Breast epithelium (tissue), 4 donors: ENCODE measurements around the gene BMAL1. TPM values are rescaled to one million over a fixed set of nuclear protein-coding genes. Genes with fewer than 3 reads are reported as not detected.

ENCODE experiments used
- DNase-seq, 2 donors: peaks; one replicate each; pipeline ENCODE4 v3.0.0-alpha.2; 2019; ENCODE audit warnings: low spot score in 2 of 2
- H3K27ac ChIP-seq, 2 donors: fragments of 200-600 bp; sonication (generic) in 1 of 2; one replicate each; pipeline ENCODE4 v1.5.1; 2016 to 2019; ENCODE audit warnings: mild to moderate bottlenecking in 1 of 2
- H3K27me3 ChIP-seq, 2 donors: fragments of 200-600 bp; sonication (generic) in 1 of 2; one replicate each; pipeline versions ENCODE4 v1.5.1 to v1.6.0; 2017 to 2019; ENCODE audit warnings: control low read depth in 1 of 2, mild to moderate bottlenecking in 1 of 2
- H3K36me3 ChIP-seq: fragments of 200-600 bp; one replicate; pipeline ENCODE4 v1.5.1; 2019
- H3K4me1 ChIP-seq, 2 donors: fragments of 200-600 bp; sonication (generic); one replicate each; pipeline ENCODE4 v1.5.1; 2016 to 2019; ENCODE audit warnings: control low read depth in 1 of 2
- H3K4me3 ChIP-seq, 3 donors: fragments of 200-600 bp; sonication (generic); 1 replicate in 2 of 3; 2 replicates in 1 of 3; pipeline ENCODE4 v1.5.1; 2016 to 2019; ENCODE audit warnings: mild to moderate bottlenecking in 3 of 3, moderate library complexity in 2 of 3
- H3K9me3 ChIP-seq, 2 donors: fragments of 200-600 bp; sonication (generic) in 1 of 2; one replicate each; pipeline ENCODE4 v1.5.1; 2016 to 2019; ENCODE audit warnings: control low read depth in 1 of 2
- POLR2A ChIP-seq: fragments of 450-650 bp; IDR thresholded peaks from one replicate; pipeline ENCODE4 v1.6.1; 2016; ENCODE audit warnings: antibody characterized with exemption, mild to moderate bottlenecking, moderate library complexity
- POLR2AphosphoS5 ChIP-seq, 3 donors: sonication (generic); formaldehyde crosslinking; IDR thresholded peaks; one replicate each; pipeline ENCODE4 v1.6.1; 2017; ENCODE audit warnings: antibody characterized with exemption in 3 of 3
- intact Hi-C: fragments of 100-400 bp; cut with DNase I; formaldehyde crosslinking; loops from one replicate; pipeline ENCODE4 v1.15.1; 2023; ENCODE audit warnings: low total_unique reads
- total RNA-seq, 3 donors: library from RNA; depleted of rRNA; stranded (reverse); fragments of >200 nt; gene quantifications; one replicate each; pipeline ENCODE4 v1.1.0, GENCODE V29; 2016
- TF ChIP-seq, protein P1 (sequence below), 3 donors: fragments of 450-650 bp; IDR thresholded peaks; one replicate each; pipeline ENCODE4 v1.5.1; 2016 to 2017; ENCODE audit warnings: antibody characterized with exemption in 3 of 3, mild to moderate bottlenecking in 3 of 3, moderate library complexity in 3 of 3

BMAL1 gene
- total RNA-seq, 3 donors from 2014 or later = 42.0 to 57.5 (median 48.8) TPM

DNA sequence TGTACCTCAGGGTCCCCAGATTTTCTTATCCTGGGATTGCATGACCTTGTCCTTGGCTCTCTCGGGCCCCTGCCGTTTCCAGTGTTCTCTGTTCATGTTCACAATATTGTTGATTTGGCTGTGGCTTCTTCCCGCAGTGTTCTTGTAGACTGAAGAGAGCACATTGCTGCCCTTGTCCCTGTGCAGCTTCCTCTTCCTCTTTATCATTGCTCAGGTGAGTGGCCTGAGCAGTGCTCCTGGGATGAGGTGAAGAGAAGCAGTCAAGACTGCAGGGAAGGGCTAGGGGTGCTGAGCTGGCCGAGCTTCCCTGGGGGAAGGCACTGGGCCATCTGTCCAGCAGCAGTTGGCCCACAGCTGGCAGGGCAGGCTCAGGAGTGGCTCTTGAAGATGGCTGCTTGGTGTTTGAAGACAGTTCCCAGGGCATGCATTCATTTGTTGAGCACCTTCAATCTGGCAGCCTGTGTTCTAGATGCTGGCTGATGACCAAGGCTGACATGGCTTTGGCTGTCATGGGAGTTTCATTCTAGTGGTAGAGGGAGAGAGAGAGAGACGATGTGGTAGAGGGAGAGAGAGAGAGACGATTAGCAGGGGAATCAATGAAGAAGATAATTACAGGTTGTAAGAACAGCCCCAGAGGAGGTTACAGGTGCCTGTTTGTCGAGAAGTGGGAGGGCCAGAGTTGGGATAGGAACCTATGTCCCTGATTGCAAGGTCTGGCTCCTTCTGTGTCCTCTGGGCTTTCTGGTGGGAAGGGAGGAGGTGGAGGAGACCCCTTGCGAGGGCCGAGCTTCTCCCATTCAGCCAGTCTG is 17.4 kb downstream of the BMAL1 start:
- intact Hi-C loops = loop anchor here (1.0 kb wide), 1 partner anchor 33 kb away; no protein-coding TSS in a partner anchor
- Histone ChIP-seq H3K27me3 (no peaks in the 10 kb centered on the region), H3K27ac (no peak overlapping the region), H3K4me3 (no peak overlapping the region), H3K9me3 (no peaks in the 10 kb centered on the region), H3K4me1 (no peaks in the 10 kb centered on the region), H3K36me3 (no peaks in the 10 kb centered on the region)
- TF ChIP-seq POLR2AphosphoS5 (IDR thresholded peaks at IDR 0.05) (no peak), POLR2A (no peak)
- TF ChIP-seq, protein P1, sequence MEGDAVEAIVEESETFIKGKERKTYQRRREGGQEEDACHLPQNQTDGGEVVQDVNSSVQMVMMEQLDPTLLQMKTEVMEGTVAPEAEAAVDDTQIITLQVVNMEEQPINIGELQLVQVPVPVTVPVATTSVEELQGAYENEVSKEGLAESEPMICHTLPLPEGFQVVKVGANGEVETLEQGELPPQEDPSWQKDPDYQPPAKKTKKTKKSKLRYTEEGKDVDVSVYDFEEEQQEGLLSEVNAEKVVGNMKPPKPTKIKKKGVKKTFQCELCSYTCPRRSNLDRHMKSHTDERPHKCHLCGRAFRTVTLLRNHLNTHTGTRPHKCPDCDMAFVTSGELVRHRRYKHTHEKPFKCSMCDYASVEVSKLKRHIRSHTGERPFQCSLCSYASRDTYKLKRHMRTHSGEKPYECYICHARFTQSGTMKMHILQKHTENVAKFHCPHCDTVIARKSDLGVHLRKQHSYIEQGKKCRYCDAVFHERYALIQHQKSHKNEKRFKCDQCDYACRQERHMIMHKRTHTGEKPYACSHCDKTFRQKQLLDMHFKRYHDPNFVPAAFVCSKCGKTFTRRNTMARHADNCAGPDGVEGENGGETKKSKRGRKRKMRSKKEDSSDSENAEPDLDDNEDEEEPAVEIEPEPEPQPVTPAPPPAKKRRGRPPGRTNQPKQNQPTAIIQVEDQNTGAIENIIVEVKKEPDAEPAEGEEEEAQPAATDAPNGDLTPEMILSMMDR (IDR thresholded peaks at IDR 0.05) = no peak
- DNase-seq = no peak

DNA sequence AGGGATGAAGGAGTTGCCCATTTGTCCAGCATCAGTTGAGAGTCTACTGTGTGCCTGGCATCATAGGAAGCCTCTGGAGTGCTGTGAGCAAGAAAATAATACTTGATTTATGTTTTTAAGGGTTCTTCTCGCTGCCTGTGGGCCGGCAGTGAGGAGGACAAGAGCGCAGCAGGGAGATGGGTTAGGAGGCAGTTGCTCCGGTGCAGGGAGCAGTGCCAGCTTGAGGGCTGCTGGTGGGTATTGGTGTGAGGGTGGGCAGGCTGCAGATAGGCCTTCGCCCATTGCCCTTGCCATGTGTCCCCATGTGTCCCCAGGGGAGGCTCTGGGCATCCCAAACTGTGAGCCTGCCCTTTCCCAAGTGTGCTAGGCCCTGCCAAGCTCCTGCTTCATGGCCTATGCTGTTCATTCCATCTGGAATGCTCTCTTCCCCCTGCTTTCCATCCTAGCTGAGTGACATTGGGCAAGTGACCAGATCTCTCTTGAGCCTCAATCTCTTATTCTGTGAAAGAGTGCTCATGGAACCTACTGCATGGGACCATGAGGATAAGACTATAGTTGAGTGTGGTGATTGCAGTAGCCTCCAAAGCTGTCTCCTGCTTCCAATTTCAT is 19.8 kb downstream of the BMAL1 start:
- H3K36me3 ChIP-seq = no peaks in the 10 kb centered on the region
- H3K4me3 ChIP-seq = no peak overlapping the region
- no peak for DNase-seq
- intact Hi-C loops = no loop called here
- H3K27me3 ChIP-seq = no peaks in the 10 kb centered on the region
- no peak overlapping the region for H3K27ac ChIP-seq
- H3K9me3 ChIP-seq = no peaks in the 10 kb centered on the region
- H3K4me1 ChIP-seq = no peaks in the 10 kb centered on the region
- TF ChIP-seq POLR2A = no peak
- TF ChIP-seq POLR2AphosphoS5 (IDR thresholded peaks at IDR 0.05) = no peak
- TF ChIP-seq, protein P1 (IDR thresholded peaks at IDR 0.05) = no peak

- no peaks in the 10 kb centered on the region for H3K9me3 ChIP-seq
- no peak overlapping the region for H3K27ac ChIP-seq
- no peak overlapping the region for H3K4me3 ChIP-seq
- TF ChIP-seq POLR2AphosphoS5 (IDR thresholded peaks at IDR 0.05) = no peak
- TF ChIP-seq, protein P1 (IDR thresholded peaks at IDR 0.05) = no peak
- TF ChIP-seq POLR2A = no peak
- no peaks in the 10 kb centered on the region for H3K36me3 ChIP-seq
- no peak for DNase-seq
- no peaks in the 10 kb centered on the region for H3K27me3 ChIP-seq
- no peaks in the 10 kb centered on the region for H3K4me1 ChIP-seq
- intact Hi-C loops = no loop called here
These were observed 20.3 kb downstream of the BMAL1 start for GRCh38 chr11:13297917-13298356.

DNA sequence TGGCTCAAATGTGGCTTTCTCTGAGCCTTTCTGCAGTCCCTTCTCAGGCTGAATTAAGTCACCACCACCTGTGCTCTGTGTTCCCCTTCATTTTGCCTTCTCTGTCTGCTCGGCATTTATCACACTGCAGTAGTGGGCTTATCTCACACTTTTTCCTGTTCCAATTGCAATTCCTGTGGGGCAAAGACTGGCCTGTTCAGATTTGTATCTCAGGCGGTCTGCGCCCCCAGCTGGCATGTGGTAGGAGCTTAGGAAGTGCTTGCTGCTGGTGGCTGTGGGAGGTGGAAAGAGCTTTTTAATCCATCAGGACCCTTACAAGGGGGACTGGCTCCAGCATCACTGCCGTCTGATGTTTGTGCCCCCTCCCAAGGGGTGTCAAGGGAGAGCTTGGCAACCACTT is 21.2 kb downstream of the BMAL1 start:
- intact Hi-C loops = no loop called here
- TF ChIP-seq POLR2A = no peak
- no peaks in the 10 kb centered on the region for H3K4me1 ChIP-seq

GRCh38 chr11:13301522-13301921 is 23.9 kb downstream of the BMAL1 start:
- Histone ChIP-seq H3K4me1 (no peaks in the 10 kb centered on the region), H3K4me3 (no peak overlapping the region), H3K27ac (no peak overlapping the region), H3K36me3 (no peaks in the 10 kb centered on the region), H3K9me3 (no peaks in the 10 kb centered on the region), H3K27me3 (no peaks in the 10 kb centered on the region)
- DNase-seq = no peak
- intact Hi-C loops = no loop called here
- TF ChIP-seq POLR2AphosphoS5 (IDR thresholded peaks at IDR 0.05) = no peak
- TF ChIP-seq POLR2A = no peak
- TF ChIP-seq, protein P1 (IDR thresholded peaks at IDR 0.05) = no peak

More for the DNA sequence above, 21.2 kb downstream of the BMAL1 start:
- no peak overlapping the region for H3K4me3 ChIP-seq
- DNase-seq = no peak
- H3K27me3 ChIP-seq = no peaks in the 10 kb centered on the region
- H3K9me3 ChIP-seq = no peaks in the 10 kb centered on the region
- no peak overlapping the region for H3K27ac ChIP-seq
- H3K36me3 ChIP-seq = no peaks in the 10 kb centered on the region
